GM10248 (cell line): ENCODE measurements around the gene SLC25A17.

Experiments used
- CTCF ChIA-PET: fragments of 300-600 bp; sonication (Branson Sonifier 250); formaldehyde crosslinking; extraction: SDS; loops from one replicate; lab custom pipeline; 2021; ENCODE audit warnings: antibody characterized with exemption; lab: Yijun Ruan, JAX
- POLR2A ChIA-PET: fragments of 350-650 bp; sonication (Branson Sonifier 250); formaldehyde crosslinking; extraction: SDS; loops from one replicate; lab custom pipeline; 2020; ENCODE audit warnings: antibody characterized with exemption; lab: Yijun Ruan, JAX
- DNase-seq: peaks from one replicate; pipeline ENCODE4 v3.0.0; 2012; ENCODE audit errors: extremely low spot score
- CTCF ChIP-seq: IDR thresholded peaks from 2 replicates; pipeline ENCODE4 v1.5.1; 2012; ENCODE audit warnings: mild to moderate bottlenecking, low read depth; ENCODE audit errors: extremely low read depth, missing control alignments, control extremely low read depth

The SLC25A17 gene

GRCh38 chr22:40739721-40740120 is 79.4 kb downstream of the SLC25A17 start:
- no peak for DNase-seq
- POLR2A ChIA-PET: no interaction called here
- no peak for TF ChIP-seq CTCF
- CTCF ChIA-PET: no interaction called here

- no peak for TF ChIP-seq CTCF
- ChIA-PET CTCF (no interaction called here), POLR2A (no interaction called here)
- no peak for DNase-seq
Observed at GRCh38 chr22:40733919-40734318, 85.2 kb downstream of the SLC25A17 start.

- no peak for TF ChIP-seq CTCF
- ChIA-PET POLR2A (no interaction called here), CTCF (interaction anchor here (0.6 kb wide), 1 partner anchor 18 kb away, joined by 3 read pairs; no protein-coding TSS in a partner anchor)
- DNase-seq: no peak
Observed at GRCh38 chr22:40732999-40733292, 86.2 kb downstream of the SLC25A17 start.

GRCh38 chr22:40729284-40729683 is 89.9 kb downstream of the SLC25A17 start:
- DNase-seq: no peak
- no peak for TF ChIP-seq CTCF
- ChIA-PET CTCF (no interaction called here), POLR2A (no interaction called here)

- POLR2A ChIA-PET: no interaction called here
- CTCF ChIA-PET: interaction anchor here (0.8 to 1.3 kb wide), 2 partner anchors 10 to 28 kb away, joined by 3 read pairs; no protein-coding TSS in a partner anchor
- TF ChIP-seq CTCF: no peak
- no peak for DNase-seq
Observed at GRCh38 chr22:40728731-40729189, 90.4 kb downstream of the SLC25A17 start.

GRCh38 chr22:40727964-40728615 is 91.1 kb downstream of the SLC25A17 start:
- POLR2A ChIA-PET: no interaction called here
- DNase-seq: no peak
- no peak for TF ChIP-seq CTCF
- CTCF ChIA-PET: interaction anchor here (0.8 to 1.3 kb wide), 2 partner anchors 10 to 29 kb away, joined by 3 read pairs; no protein-coding TSS in a partner anchor
